Measurements from ENCODE around the gene CREBL2.
"Not testable (repeated sequence)": the region's sequence is repeated elsewhere in the genome, so short reads cannot be mapped to it uniquely, and the experiment has no call there.

The CREBL2 gene

GRCh38 chr12:12583510-12584178, 28.0 kb upstream of the CREBL2 start:
- Mint-ChIP-seq H3K9me3 (no peaks in the 10 kb centered on the region), H3K4me3 (no peak overlapping the region), H3K4me1 (peaks cover 11% of the 10 kb centered on the region), H3K27me3 (peaks cover 21% of the 10 kb centered on the region), H3K36me3 (ENCODE audit: insufficient read depth) (no peaks in the 10 kb centered on the region), H3K27ac (ENCODE audit: low read depth) (no peak overlapping the region)
- ATAC-seq (replicated peaks; ENCODE audit: extremely low read depth, poor library complexity, severe bottlenecking) (no peak), DNase-seq (ENCODE audit: low spot score in 2 of 2) (no peak)

GRCh38 chr12:12585115-12585863, 26.4 kb upstream of the CREBL2 start:
- Mint-ChIP-seq H3K4me1 (peaks cover 16% of the 10 kb centered on the region), H3K27me3 (peaks cover 30% of the 10 kb centered on the region), H3K27ac (ENCODE audit: low read depth) (no peak overlapping the region)

DNA sequence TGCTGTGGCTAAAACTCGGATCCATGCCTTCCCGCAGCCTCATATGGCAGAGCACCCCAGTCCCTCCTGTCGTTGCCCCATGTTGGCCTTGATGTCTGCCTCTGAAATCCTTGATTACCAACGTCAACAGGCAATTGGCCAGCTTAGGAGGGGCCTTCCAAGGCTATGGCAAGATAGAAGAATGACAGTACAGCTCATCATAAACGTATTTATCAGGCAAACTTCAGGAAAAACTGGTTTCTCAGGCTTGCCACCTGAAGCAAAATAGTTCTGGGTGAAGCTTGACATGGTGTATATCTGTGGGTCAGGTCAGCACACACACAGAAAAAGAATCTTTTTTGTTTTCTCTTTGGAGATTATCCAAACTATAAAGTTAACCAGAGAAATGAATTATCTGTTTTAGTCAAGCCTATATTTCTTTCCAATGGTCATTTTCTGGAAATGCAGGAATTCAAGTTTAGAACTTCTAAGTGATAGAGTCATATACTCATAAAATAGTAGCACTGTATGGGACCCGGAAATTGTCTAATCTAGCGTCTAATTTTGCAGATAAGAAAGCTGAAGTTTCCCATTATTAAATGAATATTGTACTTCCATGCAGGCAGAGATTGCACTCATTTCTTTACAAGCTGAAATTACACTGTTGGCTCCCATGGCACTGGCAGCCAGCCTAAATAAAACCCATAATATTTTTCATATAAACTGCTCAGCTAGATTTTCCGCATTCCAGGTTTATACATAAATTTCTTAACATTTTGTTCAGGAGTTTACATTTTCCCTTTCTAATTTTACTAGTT, 24.6 kb upstream of the CREBL2 start:
- Mint-ChIP-seq H3K36me3 (ENCODE audit: insufficient read depth) (no peaks in the 10 kb centered on the region), H3K4me1 (peaks cover 14% of the 10 kb centered on the region), H3K27ac (ENCODE audit: low read depth) (no peak overlapping the region), H3K27me3 (peaks cover 30% of the 10 kb centered on the region), H3K9me3 (peaks cover 5% of the 10 kb centered on the region), H3K4me3 (no peak overlapping the region)
- DNase-seq (ENCODE audit: low spot score in 2 of 2), result no peak
- ATAC-seq (replicated peaks; ENCODE audit: extremely low read depth, poor library complexity, severe bottlenecking), result no peak

More at GRCh38 chr12:12585115-12585863, 26.4 kb upstream of the CREBL2 start:
- no peak for ATAC-seq (replicated peaks; ENCODE audit: extremely low read depth, poor library complexity, severe bottlenecking)
- Mint-ChIP-seq H3K9me3 (peaks cover 5% of the 10 kb centered on the region), H3K4me3 (no peak overlapping the region), H3K36me3 (ENCODE audit: insufficient read depth) (no peaks in the 10 kb centered on the region)
- DNase-seq (ENCODE audit: low spot score in 2 of 2), result no peak

- no peak for DNase-seq (ENCODE audit: low spot score in 2 of 2)
- no peak overlapping the region for H3K27ac Mint-ChIP-seq (ENCODE audit: low read depth)
- H3K9me3 Mint-ChIP-seq, result peaks cover 5% of the 10 kb centered on the region
- ATAC-seq (replicated peaks; ENCODE audit: extremely low read depth, poor library complexity, severe bottlenecking), result no peak
- no peak overlapping the region for H3K4me3 Mint-ChIP-seq
- no peaks in the 10 kb centered on the region for H3K36me3 Mint-ChIP-seq (ENCODE audit: insufficient read depth)
- peaks cover 29% of the 10 kb centered on the region for H3K27me3 Mint-ChIP-seq
- peaks cover 6% of the 10 kb centered on the region for H3K4me1 Mint-ChIP-seq
Measured at GRCh38 chr12:12587878-12588277, 23.8 kb upstream of the CREBL2 start.

DNA sequence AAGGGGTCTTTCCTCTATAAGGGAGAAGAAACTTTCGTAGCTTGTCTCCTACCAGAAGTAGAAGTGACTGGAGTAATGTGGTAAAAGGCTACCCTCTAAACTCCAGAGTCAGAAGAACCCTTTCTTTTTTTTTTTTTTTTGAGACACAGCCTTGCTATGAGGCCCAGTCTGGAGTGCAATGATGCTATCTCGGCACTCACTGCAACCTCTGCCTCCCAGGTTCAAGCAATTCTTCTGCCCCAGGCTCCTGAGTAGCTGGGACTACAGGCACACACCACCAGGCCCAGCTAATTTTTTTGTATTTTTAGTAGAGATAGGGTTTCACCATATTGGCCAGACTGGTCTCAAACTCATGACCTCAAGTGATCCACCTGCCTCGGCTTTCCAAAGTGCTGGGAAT, 23.2 kb upstream of the CREBL2 start:
- not testable (repeated sequence) for H3K9me3 Mint-ChIP-seq; H3K4me1 Mint-ChIP-seq; H3K36me3 Mint-ChIP-seq (ENCODE audit: insufficient read depth); H3K4me3 Mint-ChIP-seq; DNase-seq (ENCODE audit: low spot score in 2 of 2); H3K27ac Mint-ChIP-seq (ENCODE audit: low read depth); ATAC-seq (replicated peaks; ENCODE audit: extremely low read depth, poor library complexity, severe bottlenecking)
- peaks cover 24% of the 10 kb centered on the region for H3K27me3 Mint-ChIP-seq

- Mint-ChIP-seq H3K4me1 (peaks cover 4% of the 10 kb centered on the region), H3K27ac (ENCODE audit: low read depth) (no peak overlapping the region), H3K4me3 (no peak overlapping the region), H3K36me3 (ENCODE audit: insufficient read depth) (no peaks in the 10 kb centered on the region), H3K9me3 (peaks cover 5% of the 10 kb centered on the region), H3K27me3 (peaks cover 19% of the 10 kb centered on the region)
- DNase-seq (ENCODE audit: low spot score in 2 of 2) (no peak), ATAC-seq (replicated peaks; ENCODE audit: extremely low read depth, poor library complexity, severe bottlenecking) (no peak)
Measured at GRCh38 chr12:12590961-12591360, 20.7 kb upstream of the CREBL2 start.

- Mint-ChIP-seq H3K36me3 (ENCODE audit: insufficient read depth) (no peaks in the 10 kb centered on the region), H3K27ac (ENCODE audit: low read depth) (no peak overlapping the region), H3K4me3 (no peak overlapping the region), H3K27me3 (peaks cover 14% of the 10 kb centered on the region), H3K9me3 (peaks cover 5% of the 10 kb centered on the region), H3K4me1 (peaks cover 4% of the 10 kb centered on the region)
- DNase-seq (ENCODE audit: low spot score in 2 of 2) (no peak), ATAC-seq (replicated peaks; ENCODE audit: extremely low read depth, poor library complexity, severe bottlenecking) (no peak)
Measured at GRCh38 chr12:12592930-12593329, 18.7 kb upstream of the CREBL2 start.

DNA sequence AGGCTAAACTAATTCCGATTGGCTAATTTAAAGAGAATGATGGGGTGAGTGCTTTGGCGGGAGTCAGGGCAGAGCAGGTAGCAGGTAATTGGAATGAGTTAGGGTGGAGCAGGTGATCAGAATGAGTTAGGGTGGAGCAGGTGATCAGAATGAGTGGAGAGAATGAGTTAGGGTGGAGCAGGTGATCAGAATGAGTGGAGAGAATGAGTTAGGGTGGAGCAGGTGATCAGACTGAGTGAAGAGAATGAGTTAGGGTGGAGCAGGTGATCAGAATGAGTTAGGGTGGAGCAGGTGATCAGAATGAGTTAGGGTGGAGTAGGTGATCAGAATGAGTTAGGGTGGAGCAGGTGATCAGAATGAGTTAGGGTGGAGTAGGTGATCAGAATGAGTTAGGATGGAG, 15.7 kb upstream of the CREBL2 start:
- H3K27ac Mint-ChIP-seq (ENCODE audit: low read depth); ATAC-seq (replicated peaks; ENCODE audit: extremely low read depth, poor library complexity, severe bottlenecking): not testable (repeated sequence)

GRCh38 chr12:12596598-12596997, 15.1 kb upstream of the CREBL2 start:
- H3K36me3 Mint-ChIP-seq (ENCODE audit: insufficient read depth); H3K9me3 Mint-ChIP-seq; ATAC-seq (replicated peaks; ENCODE audit: extremely low read depth, poor library complexity, severe bottlenecking); DNase-seq (ENCODE audit: low spot score in 2 of 2); H3K27me3 Mint-ChIP-seq; H3K27ac Mint-ChIP-seq (ENCODE audit: low read depth); H3K4me1 Mint-ChIP-seq; H3K4me3 Mint-ChIP-seq: not testable (repeated sequence)

More for the DNA sequence above, 15.7 kb upstream of the CREBL2 start:
- DNase-seq (ENCODE audit: low spot score in 2 of 2); H3K4me3 Mint-ChIP-seq; H3K4me1 Mint-ChIP-seq; H3K36me3 Mint-ChIP-seq (ENCODE audit: insufficient read depth); H3K27me3 Mint-ChIP-seq; H3K9me3 Mint-ChIP-seq: not testable (repeated sequence)

- H3K27me3 Mint-ChIP-seq, result no peaks in the 10 kb centered on the region
- peaks cover 2% of the 10 kb centered on the region for H3K36me3 Mint-ChIP-seq (ENCODE audit: insufficient read depth)
- H3K9me3 Mint-ChIP-seq, result no peaks in the 10 kb centered on the region
- no peaks in the 10 kb centered on the region for H3K4me1 Mint-ChIP-seq
- H3K27ac Mint-ChIP-seq (ENCODE audit: low read depth), result no peak overlapping the region
- ATAC-seq (replicated peaks; ENCODE audit: extremely low read depth, poor library complexity, severe bottlenecking) (no peak), DNase-seq (ENCODE audit: low spot score in 2 of 2) (no peak)
- H3K4me3 Mint-ChIP-seq, result no peak overlapping the region
Measured at GRCh38 chr12:12598864-12599263, 12.8 kb upstream of the CREBL2 start.

DNA sequence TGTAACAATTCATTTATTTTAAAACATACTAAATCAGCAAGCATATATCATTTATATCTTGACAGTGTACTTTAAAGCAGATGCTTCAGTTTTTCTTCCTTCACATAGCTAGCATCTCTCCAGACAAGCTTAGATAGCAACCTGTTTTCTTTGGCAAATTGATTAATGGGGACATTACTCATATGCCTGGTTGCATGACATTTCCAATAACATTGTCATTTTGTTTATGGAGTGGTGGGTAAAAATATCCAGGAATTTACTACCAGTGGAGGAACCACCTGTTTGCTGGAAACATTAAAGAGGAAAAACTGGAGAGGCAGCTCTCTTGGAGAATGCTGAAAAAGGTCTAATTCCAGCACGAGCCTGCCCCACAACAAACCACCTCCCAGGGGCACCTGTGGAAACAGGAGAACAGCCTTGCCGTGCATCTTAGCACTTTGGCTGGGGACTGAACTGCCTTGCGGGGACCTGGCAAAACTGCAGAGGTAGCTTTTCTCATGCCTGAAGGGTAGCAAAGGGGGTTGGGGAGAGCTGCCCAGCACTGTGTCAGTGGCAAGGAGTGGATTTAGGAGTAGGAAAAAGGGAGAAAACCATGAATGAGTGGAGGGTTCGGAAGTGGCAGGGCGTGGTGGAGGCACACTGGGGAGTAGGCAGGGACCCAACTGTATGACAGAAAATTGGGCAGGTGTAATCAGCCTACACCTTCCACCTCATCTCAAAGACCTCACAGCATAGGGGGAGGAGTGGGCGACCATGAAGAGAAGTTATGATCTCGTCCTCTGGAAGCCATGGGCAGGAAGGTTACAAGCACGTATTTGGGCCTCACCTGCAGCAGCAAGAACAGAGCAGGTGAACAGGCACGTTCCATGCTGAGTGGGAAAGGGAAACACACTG, 11.7 kb upstream of the CREBL2 start:
- no peaks in the 10 kb centered on the region for H3K4me1 Mint-ChIP-seq
- H3K36me3 Mint-ChIP-seq (ENCODE audit: insufficient read depth), result peaks cover 4% of the 10 kb centered on the region
- DNase-seq (ENCODE audit: low spot score in 2 of 2) (no peak), ATAC-seq (replicated peaks; ENCODE audit: extremely low read depth, poor library complexity, severe bottlenecking) (no peak)
- H3K4me3 Mint-ChIP-seq, result no peak overlapping the region
- no peaks in the 10 kb centered on the region for H3K9me3 Mint-ChIP-seq
- H3K27me3 Mint-ChIP-seq, result no peaks in the 10 kb centered on the region
- H3K27ac Mint-ChIP-seq (ENCODE audit: low read depth), result no peak overlapping the region

- Mint-ChIP-seq H3K9me3 (no peaks in the 10 kb centered on the region), H3K36me3 (ENCODE audit: insufficient read depth) (peaks cover 4% of the 10 kb centered on the region), H3K27me3 (no peaks in the 10 kb centered on the region), H3K27ac (ENCODE audit: low read depth) (no peak overlapping the region), H3K4me3 (no peak overlapping the region), H3K4me1 (no peaks in the 10 kb centered on the region)
- DNase-seq (ENCODE audit: low spot score in 2 of 2) (no peak), ATAC-seq (replicated peaks; ENCODE audit: extremely low read depth, poor library complexity, severe bottlenecking) (no peak)
Measured at GRCh38 chr12:12600659-12601058, 11.0 kb upstream of the CREBL2 start.
